ENCODE results near the gene SMARCA5.
A peak's percentile ranks its signal among the peaks of the same experiment; 100 is the strongest.

The SMARCA5 gene, protein sequence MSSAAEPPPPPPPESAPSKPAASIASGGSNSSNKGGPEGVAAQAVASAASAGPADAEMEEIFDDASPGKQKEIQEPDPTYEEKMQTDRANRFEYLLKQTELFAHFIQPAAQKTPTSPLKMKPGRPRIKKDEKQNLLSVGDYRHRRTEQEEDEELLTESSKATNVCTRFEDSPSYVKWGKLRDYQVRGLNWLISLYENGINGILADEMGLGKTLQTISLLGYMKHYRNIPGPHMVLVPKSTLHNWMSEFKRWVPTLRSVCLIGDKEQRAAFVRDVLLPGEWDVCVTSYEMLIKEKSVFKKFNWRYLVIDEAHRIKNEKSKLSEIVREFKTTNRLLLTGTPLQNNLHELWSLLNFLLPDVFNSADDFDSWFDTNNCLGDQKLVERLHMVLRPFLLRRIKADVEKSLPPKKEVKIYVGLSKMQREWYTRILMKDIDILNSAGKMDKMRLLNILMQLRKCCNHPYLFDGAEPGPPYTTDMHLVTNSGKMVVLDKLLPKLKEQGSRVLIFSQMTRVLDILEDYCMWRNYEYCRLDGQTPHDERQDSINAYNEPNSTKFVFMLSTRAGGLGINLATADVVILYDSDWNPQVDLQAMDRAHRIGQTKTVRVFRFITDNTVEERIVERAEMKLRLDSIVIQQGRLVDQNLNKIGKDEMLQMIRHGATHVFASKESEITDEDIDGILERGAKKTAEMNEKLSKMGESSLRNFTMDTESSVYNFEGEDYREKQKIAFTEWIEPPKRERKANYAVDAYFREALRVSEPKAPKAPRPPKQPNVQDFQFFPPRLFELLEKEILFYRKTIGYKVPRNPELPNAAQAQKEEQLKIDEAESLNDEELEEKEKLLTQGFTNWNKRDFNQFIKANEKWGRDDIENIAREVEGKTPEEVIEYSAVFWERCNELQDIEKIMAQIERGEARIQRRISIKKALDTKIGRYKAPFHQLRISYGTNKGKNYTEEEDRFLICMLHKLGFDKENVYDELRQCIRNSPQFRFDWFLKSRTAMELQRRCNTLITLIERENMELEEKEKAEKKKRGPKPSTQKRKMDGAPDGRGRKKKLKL

DNA sequence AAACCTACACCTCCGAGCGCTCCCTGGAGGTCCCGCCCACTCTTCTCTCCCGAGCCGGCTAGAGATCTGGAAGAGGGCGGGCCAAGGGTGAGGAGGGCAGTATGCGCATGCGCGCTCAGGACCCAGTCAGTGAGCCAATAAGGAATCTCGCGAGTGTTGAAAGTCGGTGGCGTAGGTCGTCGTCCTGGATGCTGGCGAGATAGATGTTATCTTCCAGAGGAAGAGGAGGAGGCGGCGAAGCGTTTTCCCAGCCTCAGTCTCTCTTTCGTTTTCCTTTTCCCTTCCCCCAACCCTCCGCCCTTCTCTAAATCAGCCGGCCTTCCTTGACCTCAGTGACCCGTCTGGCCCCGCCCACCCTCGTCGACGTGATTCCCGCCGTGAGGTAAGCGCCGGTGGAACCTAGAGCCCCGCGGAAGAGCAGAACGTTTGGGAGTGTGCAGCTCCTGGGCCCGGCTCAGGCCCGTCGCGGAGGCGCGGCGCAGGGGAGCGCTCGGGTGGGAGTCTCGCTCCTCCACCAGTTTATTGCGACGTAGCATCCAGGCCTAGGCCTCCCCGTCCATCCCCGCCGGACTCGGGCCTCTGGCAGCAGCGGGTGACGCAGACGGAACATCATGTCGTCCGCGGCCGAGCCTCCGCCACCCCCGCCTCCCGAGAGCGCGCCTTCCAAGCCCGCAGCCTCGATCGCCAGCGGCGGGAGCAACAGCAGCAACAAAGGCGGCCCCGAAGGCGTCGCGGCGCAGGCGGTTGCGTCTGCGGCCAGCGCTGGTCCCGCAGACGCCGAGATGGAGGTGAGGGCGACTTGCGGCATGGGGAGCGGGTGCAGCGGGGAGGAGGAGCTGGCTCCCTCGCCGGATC lies at the start of gene SMARCA5:
SMARCA5 (plus strand) TSS at position 389 of the 855 bp plus-strand sequence; CDS start at position 612, 223 bp downstream.
- DNase-seq (ENCODE audit: extremely low read depth, insufficient read length): peak; percentile 95
- TF ChIP-seq, protein P1, sequence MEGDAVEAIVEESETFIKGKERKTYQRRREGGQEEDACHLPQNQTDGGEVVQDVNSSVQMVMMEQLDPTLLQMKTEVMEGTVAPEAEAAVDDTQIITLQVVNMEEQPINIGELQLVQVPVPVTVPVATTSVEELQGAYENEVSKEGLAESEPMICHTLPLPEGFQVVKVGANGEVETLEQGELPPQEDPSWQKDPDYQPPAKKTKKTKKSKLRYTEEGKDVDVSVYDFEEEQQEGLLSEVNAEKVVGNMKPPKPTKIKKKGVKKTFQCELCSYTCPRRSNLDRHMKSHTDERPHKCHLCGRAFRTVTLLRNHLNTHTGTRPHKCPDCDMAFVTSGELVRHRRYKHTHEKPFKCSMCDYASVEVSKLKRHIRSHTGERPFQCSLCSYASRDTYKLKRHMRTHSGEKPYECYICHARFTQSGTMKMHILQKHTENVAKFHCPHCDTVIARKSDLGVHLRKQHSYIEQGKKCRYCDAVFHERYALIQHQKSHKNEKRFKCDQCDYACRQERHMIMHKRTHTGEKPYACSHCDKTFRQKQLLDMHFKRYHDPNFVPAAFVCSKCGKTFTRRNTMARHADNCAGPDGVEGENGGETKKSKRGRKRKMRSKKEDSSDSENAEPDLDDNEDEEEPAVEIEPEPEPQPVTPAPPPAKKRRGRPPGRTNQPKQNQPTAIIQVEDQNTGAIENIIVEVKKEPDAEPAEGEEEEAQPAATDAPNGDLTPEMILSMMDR (IDR thresholded peaks at IDR 0.05; ENCODE audit: insufficient read depth, low read length, poor library complexity, severe bottlenecking): no peak
- no peaks in the 10 kb centered on the region for H3K36me3 ChIP-seq (ENCODE audit: control insufficient read depth, insufficient read depth, low read length)
- H3K27me3 ChIP-seq (replicated peaks; ENCODE audit: control insufficient read depth, insufficient read depth, low read length): no peaks in the 10 kb centered on the region
- peak within 1 kb of the TSS; percentile 92 for H3K4me3 ChIP-seq (replicated peaks; ENCODE audit: low read depth, low read length)

DNA sequence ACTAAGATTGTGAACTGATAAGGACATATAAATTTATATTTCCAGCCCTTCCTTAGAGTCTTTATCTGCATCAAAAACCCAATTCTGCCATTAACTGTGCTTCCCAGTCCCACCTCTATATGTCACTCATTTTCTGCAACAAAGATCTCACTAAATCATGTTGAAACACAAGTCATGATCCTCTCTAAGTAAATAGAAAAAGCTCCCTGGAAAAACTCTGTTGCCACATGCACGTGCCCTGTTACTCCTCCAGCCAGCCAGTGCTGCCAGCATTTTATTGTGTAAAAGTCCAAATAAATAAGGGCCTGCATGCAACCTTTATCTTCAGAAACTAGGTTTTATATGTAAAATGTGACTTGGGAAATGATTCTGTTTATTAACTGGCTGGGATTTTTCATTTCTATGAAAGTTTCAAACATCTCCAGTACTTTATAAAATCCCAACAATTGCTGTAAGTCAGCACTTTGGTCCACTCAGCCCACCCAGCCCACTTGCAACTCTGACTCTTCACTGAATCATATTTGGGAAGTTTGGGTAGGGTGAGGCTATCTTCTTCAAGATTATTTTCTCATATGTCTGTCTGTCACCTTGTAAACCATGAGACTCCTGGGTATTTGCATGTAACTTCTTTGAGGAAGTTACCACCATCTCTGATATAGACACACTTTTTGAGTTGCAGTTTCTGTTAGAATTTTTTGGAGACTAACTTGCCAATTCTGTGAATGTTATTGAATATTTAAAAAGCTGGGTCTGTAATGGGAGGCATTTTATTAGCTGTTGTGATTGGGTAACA lies 40.0 kb upstream of the SMARCA5 start:
- no peak overlapping the region for H3K4me3 ChIP-seq (replicated peaks; ENCODE audit: low read depth, low read length)
- no peak for DNase-seq (ENCODE audit: extremely low read depth, insufficient read length)
- TF ChIP-seq, protein P1 (IDR thresholded peaks at IDR 0.05; ENCODE audit: insufficient read depth, low read length, poor library complexity, severe bottlenecking): no peak
- H3K27me3 ChIP-seq (replicated peaks; ENCODE audit: control insufficient read depth, insufficient read depth, low read length): peaks cover 3% of the 10 kb centered on the region
- no peaks in the 10 kb centered on the region for H3K36me3 ChIP-seq (ENCODE audit: control insufficient read depth, insufficient read depth, low read length)

DNA sequence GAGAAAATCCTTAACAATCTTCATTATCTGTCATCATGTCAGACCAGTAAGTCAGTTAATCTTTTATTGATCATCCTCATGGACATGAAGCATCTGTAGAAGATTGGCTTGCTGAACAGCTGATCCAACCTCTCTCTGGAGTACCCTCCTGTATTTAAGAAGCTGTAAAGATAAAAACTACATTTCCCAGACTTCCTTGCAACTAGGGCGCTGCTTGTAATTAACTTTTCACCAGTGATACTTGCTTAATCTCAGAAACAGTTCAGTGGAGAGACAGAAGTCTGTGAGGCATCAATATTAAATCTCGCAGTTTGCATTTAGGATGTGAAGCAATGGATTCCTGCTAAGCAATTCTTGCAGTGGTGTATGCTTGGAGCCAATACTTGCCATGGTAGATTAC lies 36.0 kb upstream of the SMARCA5 start:
- no peak for DNase-seq (ENCODE audit: extremely low read depth, insufficient read length)
- H3K36me3 ChIP-seq (ENCODE audit: control insufficient read depth, insufficient read depth, low read length): no peaks in the 10 kb centered on the region
- TF ChIP-seq, protein P1 (IDR thresholded peaks at IDR 0.05; ENCODE audit: insufficient read depth, low read length, poor library complexity, severe bottlenecking): no peak
- no peak overlapping the region for H3K4me3 ChIP-seq (replicated peaks; ENCODE audit: low read depth, low read length)
- H3K27me3 ChIP-seq (replicated peaks; ENCODE audit: control insufficient read depth, insufficient read depth, low read length): peaks cover 3% of the 10 kb centered on the region

DNA sequence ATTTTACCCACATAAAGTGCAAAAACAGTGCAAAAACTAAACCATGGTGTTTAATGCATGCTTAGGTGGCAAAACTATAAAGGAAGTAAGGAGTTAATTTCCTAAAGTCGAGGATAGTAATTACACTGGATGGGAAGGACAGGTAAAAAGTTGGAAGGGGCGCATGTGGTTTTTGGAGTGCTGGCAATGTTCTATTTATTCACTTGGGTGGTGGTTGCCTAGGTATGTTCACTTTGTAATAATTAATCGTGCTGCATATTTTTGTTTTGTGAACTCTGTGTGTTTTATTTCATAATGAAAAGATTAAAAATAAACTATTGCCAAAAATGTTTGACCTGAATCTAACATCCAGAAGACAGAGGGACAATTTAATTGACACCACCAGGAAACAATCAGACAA lies 32.1 kb upstream of the SMARCA5 start:
- peaks cover 3% of the 10 kb centered on the region for H3K27me3 ChIP-seq (replicated peaks; ENCODE audit: control insufficient read depth, insufficient read depth, low read length)
- DNase-seq (ENCODE audit: extremely low read depth, insufficient read length): no peak
- H3K36me3 ChIP-seq (ENCODE audit: control insufficient read depth, insufficient read depth, low read length): no peaks in the 10 kb centered on the region
- H3K4me3 ChIP-seq (replicated peaks; ENCODE audit: low read depth, low read length): no peak overlapping the region
- TF ChIP-seq, protein P1 (IDR thresholded peaks at IDR 0.05; ENCODE audit: insufficient read depth, low read length, poor library complexity, severe bottlenecking): no peak
